Upper lobe of left lung (tissue), 6 donors: ENCODE results near the gene COL19A1. TPM values are rescaled to one million over a fixed set of nuclear protein-coding genes. Genes with fewer than 3 reads are reported as not detected.

Experiments used
- ATAC-seq, 2 donors: fragments of 200-7000 bp; cut with Tn5 transposase; one replicate each; pipeline ENCODE4 v1.9.1; 2022; ENCODE audit warnings: mild to moderate bottlenecking in 2 of 2, moderate library complexity in 2 of 2; ENCODE audit not compliant: low FRiP score in 2 of 2
- DNase-seq, 2 donors: peaks; one replicate each; pipeline ENCODE4 v3.0.0-alpha.2; 2019 to 2020
- H3K27ac ChIP-seq, 4 donors: fragments of 200-600 bp; sonication (generic); one replicate each; pipeline ENCODE4 v1.5.1; 2016 to 2019
- H3K27me3 ChIP-seq, 4 donors: fragments of 200-600 bp; sonication (generic); one replicate each; pipeline ENCODE4 v1.5.1; 2017 to 2019
- H3K36me3 ChIP-seq, 4 donors: fragments of 200-600 bp; sonication (generic); one replicate each; pipeline ENCODE4 v1.5.1; 2016 to 2019
- H3K4me1 ChIP-seq, 4 donors: fragments of 200-600 bp; sonication (generic); one replicate each; pipeline ENCODE4 v1.5.1; 2018 to 2019
- H3K4me3 ChIP-seq, 4 donors: fragments of 200-600 bp; sonication (generic); one replicate each; pipeline ENCODE4 v1.5.1; 2017 to 2019; ENCODE audit warnings: mild to moderate bottlenecking in 2 of 4, moderate library complexity in 1 of 4
- H3K9me3 ChIP-seq, 4 donors: fragments of 200-600 bp; sonication (generic); one replicate each; pipeline ENCODE4 v1.5.1; 2018 to 2019
- EP300 ChIP-seq, 4 donors: sonication (generic); formaldehyde crosslinking; IDR thresholded peaks; one replicate each; pipeline ENCODE4 v1.5.1; 2017; ENCODE audit warnings: antibody characterized with exemption in 4 of 4, control low read depth in 2 of 4
- POLR2A ChIP-seq, 4 donors: fragments of 450-650 bp; IDR thresholded peaks; one replicate each; pipeline ENCODE4 v1.5.1; 2016 to 2017; ENCODE audit warnings: antibody characterized with exemption in 4 of 4, mild to moderate bottlenecking in 2 of 4
- POLR2AphosphoS5 ChIP-seq, 2 donors: sonication (generic); formaldehyde crosslinking; IDR thresholded peaks; one replicate each; pipeline ENCODE4 v1.5.1; 2017; ENCODE audit warnings: antibody characterized with exemption in 2 of 2
- WGBS, 2 donors: methylation state at CpG; one replicate each; pipeline ENCODE4 v1.1.5; 2017 to 2018; 5-methylcytosine and 5-hydroxymethylcytosine counted together
- total RNA-seq, 6 donors: library from RNA; depleted of rRNA in 4 of 6; stranded (reverse); fragments of >200 nt in 4 of 6; gene quantifications; one replicate each; pipeline versions ENCODE4 v1.1.0 to v1.2.1, GENCODE V29; 2016 to 2021
- TF ChIP-seq, protein P1 (sequence below), 6 experiments: fragments of 450-650 bp in 4 of 6; fragments of 200-600 bp in 2 of 6; sonication (generic) in 2 of 6; IDR thresholded peaks; one replicate each; pipeline ENCODE4 v1.5.1; 2016 to 2019; ENCODE audit warnings: antibody characterized with exemption in 6 of 6
- donor health status: DM: no; HTN: no; CAD: no; lungs with moderate emphysema.
- donor health status: DM: no; HTN: yes; CAD: no; lungs with severe emphysema.

COL19A1 gene
- total RNA-seq, 6 donors from 2014 or later = 0.49 to 1.0 TPM; not detected in 4

DNA sequence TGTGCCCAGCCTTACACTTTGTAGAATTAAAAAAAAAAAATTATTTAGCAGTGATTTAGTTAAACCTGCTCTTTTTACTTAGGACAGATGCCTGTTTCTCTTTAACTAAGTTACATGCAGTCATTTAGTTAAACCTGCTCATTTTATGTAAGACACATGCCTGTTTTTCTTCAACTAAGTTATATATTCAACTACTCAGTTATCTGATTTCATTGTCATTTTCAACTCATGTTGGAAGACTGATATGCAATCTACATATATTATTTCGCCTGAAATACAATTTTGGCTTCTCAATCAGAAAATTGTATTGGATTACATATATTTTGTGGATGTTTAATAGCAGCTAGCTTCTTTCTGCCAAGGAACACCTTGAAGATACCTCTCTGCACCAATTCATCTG, 171.1 kb downstream of the COL19A1 start:
- Histone ChIP-seq H3K36me3 (no peaks in the 10 kb centered on the region), H3K4me3 (no peak overlapping the region), H3K27me3 (no peaks in the 10 kb centered on the region), H3K4me1 (no peaks in the 10 kb centered on the region), H3K27ac (no peak overlapping the region), H3K9me3 (no peaks in the 10 kb centered on the region)
- WGBS, 2 donors = 66 to 72% methylated on average over 1 of the region's 1 CpG
- ATAC-seq = no peak
- DNase-seq = no peak
- TF ChIP-seq POLR2AphosphoS5 (IDR thresholded peaks at IDR 0.05) (no peak), EP300 (IDR thresholded peaks at IDR 0.05) (no peak), POLR2A (IDR thresholded peaks at IDR 0.05) (no peak)
- TF ChIP-seq, protein P1, sequence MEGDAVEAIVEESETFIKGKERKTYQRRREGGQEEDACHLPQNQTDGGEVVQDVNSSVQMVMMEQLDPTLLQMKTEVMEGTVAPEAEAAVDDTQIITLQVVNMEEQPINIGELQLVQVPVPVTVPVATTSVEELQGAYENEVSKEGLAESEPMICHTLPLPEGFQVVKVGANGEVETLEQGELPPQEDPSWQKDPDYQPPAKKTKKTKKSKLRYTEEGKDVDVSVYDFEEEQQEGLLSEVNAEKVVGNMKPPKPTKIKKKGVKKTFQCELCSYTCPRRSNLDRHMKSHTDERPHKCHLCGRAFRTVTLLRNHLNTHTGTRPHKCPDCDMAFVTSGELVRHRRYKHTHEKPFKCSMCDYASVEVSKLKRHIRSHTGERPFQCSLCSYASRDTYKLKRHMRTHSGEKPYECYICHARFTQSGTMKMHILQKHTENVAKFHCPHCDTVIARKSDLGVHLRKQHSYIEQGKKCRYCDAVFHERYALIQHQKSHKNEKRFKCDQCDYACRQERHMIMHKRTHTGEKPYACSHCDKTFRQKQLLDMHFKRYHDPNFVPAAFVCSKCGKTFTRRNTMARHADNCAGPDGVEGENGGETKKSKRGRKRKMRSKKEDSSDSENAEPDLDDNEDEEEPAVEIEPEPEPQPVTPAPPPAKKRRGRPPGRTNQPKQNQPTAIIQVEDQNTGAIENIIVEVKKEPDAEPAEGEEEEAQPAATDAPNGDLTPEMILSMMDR (IDR thresholded peaks at IDR 0.05) = no peak

DNA sequence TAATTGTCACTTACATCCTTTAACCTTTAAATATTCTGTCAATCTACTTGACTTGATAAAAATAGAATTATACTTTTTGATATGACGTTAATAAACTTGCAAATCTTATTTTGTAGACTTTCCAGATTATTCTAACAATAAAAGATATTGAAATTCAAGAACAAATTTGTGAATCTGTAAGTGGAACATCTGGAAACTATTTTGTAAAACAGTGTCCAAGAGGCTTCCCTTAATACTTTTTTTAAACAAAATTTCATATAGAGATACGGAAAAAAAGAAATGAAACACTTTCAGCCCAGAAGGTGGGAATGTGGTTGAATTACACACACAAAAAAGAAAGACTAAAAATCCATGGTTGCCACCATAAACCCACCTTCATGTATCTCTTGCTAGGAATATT, 174.4 kb downstream of the COL19A1 start:
- Histone ChIP-seq H3K27ac (no peak overlapping the region), H3K36me3 (no peaks in the 10 kb centered on the region), H3K4me1 (no peaks in the 10 kb centered on the region), H3K4me3 (no peak overlapping the region), H3K27me3 (no peaks in the 10 kb centered on the region), H3K9me3 (peaks cover 0 to 5% (median 0%) of the 10 kb centered on the region in 4 donors)
- TF ChIP-seq EP300 (IDR thresholded peaks at IDR 0.05) = no peak
- TF ChIP-seq, protein P1 (IDR thresholded peaks at IDR 0.05) = no peak
- TF ChIP-seq POLR2AphosphoS5 (IDR thresholded peaks at IDR 0.05) = no peak
- no peak for TF ChIP-seq POLR2A (IDR thresholded peaks at IDR 0.05)
- DNase-seq = no peak
- WGBS, 2 donors = 73 to 78% methylated on average over 2 of the region's 2 CpGs
- ATAC-seq = no peak

DNA sequence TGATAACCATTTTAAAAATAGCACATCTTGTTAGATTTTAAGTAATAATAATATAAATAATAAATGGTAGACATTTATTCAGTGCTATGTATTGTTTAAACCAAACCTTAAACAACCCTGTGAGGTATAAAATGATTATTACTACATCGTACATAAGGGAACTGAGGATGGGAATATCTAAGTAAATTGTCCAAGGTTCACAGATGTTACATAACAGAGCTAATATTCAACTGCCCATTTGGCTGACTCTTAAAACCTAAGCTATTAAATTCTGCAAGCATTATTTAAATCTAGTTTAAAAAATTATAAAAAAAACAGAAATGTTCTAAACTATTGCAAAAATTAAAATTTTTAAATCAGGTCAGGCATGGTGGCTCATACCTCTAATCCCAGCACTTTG, 175.1 kb downstream of the COL19A1 start:
- Histone ChIP-seq H3K27me3 (no peaks in the 10 kb centered on the region), H3K4me3 (no peak overlapping the region), H3K9me3 (peaks cover 0 to 5% (median 0%) of the 10 kb centered on the region in 4 donors), H3K27ac (no peak overlapping the region), H3K4me1 (no peaks in the 10 kb centered on the region), H3K36me3 (no peaks in the 10 kb centered on the region)
- TF ChIP-seq EP300 (IDR thresholded peaks at IDR 0.05) (no peak), POLR2AphosphoS5 (IDR thresholded peaks at IDR 0.05) (no peak), POLR2A (IDR thresholded peaks at IDR 0.05) (no peak)
- TF ChIP-seq, protein P1 (IDR thresholded peaks at IDR 0.05) = no peak
- WGBS, 2 donors = 83 to 89% methylated on average over 1 of the region's 1 CpG
- ATAC-seq = no peak
- no peak for DNase-seq

DNA sequence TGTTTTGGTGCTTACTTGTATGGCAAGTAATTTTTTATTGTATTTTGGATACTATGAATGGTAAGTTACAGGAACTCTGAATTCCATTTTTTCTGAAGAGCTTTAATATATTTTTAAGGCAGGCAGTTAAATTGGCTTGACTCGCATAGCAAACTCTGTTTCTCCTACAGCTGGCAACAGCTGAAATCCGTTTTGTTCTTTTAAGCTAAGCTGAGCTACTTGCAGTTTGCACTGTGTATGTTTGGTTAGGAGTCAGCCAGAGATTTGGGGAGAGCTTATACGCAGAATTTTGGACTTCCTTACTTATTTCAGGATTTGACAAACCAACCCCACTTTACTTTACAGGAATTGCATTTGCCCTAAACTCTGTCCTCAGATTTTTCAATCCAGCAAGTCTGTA, 179.1 kb downstream of the COL19A1 start:
- no peaks in the 10 kb centered on the region for H3K36me3 ChIP-seq
- H3K27me3 ChIP-seq = no peaks in the 10 kb centered on the region
- WGBS, 2 donors = 59 to 66% methylated on average over 3 of the region's 3 CpGs
- H3K4me3 ChIP-seq = no peak overlapping the region
- ATAC-seq (no peak), DNase-seq (no peak)
- TF ChIP-seq EP300 (IDR thresholded peaks at IDR 0.05) (no peak), POLR2AphosphoS5 (IDR thresholded peaks at IDR 0.05) (no peak), POLR2A (IDR thresholded peaks at IDR 0.05) (no peak)
- TF ChIP-seq, protein P1 (IDR thresholded peaks at IDR 0.05) = no peak
- no peaks in the 10 kb centered on the region for H3K4me1 ChIP-seq
- H3K27ac ChIP-seq = no peak overlapping the region
- peaks cover 0 to 5% (median 0%) of the 10 kb centered on the region in 4 donors for H3K9me3 ChIP-seq
